ENCODE results near the gene TMEM51. TPM values are rescaled to one million over a fixed set of nuclear protein-coding genes. Genes with fewer than 3 reads are reported as not detected.
A peak's percentile ranks its signal among the peaks of the same experiment; 100 is the strongest.

Gene TMEM51
- total RNA-seq, 1 donor from 2014 or later = 2.4 TPM

DNA sequence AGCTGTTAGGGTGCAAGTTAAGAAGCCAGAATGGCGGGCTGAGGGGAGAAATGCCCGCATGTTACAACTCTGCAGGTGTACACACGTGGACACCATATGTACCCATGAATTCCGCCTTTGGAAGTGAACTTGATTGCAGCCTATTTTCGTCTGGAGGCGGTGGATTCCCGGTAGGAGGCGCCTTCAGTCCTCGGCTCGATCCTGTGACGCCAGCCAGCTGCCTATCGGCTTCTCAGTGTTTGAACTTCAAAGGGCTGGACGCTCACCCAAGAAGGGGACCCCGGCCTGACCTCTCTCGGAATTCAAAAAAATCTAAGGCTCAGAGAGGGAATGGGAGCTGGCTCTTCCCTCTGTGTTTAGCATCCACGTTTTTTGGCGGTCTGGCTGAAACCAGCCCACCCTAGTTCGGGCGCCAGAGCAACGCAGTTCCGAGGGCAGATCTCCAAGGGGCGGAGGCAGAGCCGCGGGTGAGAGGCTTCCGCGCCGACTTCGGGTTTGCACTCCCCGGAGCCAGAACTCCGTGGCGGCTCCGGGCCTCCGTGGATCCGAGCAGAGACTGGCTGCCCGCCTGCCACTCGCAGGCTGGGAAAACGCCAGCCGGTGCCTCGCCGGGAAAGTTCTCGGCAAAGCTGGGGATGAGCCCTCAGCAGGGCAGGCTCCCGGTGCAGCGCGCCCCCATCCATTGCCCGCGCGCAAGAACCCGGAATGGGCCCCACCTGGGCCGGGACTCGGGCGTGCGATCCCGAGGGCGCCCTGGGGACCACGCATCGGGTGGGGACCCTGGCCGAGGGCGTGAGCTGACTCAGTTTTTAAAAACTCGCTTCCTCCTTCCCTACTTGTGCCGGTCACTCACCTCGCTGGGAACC, 996 bp upstream of the TMEM51 start:
- peak; percentile 64 for ATAC-seq

DNA sequence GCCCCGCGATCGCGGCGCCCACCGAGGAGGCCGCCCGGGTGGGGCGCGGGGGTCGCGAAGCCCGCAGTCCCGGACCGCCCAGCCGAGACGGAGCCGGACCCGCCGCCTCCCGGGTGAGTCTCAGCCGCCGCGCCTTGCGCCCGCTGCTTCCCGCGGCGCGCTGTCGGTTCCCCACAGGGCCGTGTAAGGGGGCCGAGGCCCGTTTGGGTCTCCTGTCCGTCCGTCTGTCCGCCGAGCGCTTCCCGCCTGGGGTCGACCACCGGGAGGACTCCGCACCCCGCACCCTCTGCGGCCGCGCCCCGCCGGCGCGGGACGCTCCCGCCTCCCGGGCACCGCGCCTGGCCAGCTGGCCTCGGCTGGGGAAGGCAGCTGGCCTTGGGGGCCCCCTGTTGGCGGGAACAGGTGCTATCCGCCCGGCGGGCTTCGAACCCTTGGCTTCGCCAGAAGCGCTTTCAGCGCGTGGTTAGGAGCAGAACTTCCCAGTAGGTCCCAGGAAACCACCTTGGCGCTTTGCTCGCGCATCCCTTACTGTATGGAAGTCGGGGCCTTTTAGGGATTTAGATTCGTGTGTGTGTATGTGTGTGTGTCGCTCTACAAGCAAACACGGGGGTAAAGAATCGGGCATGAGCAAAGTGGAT, 414 bp downstream of the TMEM51 start:
- ATAC-seq = peak; percentile 72
- DNase-seq (ENCODE audit: low spot score) = peak; percentile 58

More for the DNA sequence above, 996 bp upstream of the TMEM51 start:
- DNase-seq (ENCODE audit: low spot score) = peak; percentile 64

DNA sequence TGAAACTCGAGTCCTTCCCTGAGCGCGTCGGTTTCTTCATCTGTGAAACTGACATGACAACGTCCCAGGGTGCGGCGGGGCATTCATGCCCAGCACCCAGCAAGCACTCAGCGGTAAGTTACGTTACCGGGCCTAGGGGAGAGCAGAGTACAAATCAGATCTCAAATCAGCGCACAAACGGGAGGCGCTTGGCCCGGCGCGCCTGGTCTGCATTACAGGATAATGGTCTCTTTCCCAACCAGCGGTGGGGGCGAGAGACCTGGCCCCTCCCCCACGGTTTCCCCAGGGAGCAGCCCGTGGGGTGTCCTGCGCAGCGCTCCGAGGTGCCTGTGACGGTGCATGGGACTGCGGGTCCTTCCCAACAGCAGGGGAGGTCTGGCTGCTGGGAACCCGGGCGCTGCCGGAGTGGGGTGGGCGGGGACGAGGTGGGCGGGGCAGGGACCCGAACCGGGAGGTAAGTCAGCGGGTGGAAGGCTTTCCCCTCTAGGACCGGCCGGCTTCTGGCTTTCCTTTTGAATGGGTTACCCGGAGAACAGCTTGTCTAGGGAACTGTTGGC, 1.0 kb downstream of the TMEM51 start:
- ATAC-seq = peak; percentile 16
- DNase-seq (ENCODE audit: low spot score) = no peak

DNA sequence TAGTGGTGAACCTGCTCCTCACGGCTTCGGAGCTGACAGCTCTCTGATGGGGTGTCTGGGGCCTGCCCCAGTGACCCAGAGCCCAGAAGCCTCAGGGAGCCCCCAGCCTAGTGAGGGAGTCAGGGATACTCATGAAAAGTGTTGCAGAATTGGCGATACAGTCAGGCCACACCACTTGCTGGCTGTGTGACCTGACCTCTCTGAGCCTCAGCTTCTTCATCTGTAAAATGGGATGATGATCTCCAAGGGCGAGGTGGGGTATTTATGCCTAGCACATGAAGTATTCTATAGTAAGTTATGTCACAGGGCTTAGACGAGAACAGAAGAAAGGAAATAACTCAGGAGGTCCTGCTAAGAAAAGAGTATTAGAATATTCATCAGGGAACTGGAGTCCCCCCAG, 1.6 kb downstream of the TMEM51 start:
- DNase-seq (ENCODE audit: low spot score) (no peak), ATAC-seq (no peak)

DNA sequence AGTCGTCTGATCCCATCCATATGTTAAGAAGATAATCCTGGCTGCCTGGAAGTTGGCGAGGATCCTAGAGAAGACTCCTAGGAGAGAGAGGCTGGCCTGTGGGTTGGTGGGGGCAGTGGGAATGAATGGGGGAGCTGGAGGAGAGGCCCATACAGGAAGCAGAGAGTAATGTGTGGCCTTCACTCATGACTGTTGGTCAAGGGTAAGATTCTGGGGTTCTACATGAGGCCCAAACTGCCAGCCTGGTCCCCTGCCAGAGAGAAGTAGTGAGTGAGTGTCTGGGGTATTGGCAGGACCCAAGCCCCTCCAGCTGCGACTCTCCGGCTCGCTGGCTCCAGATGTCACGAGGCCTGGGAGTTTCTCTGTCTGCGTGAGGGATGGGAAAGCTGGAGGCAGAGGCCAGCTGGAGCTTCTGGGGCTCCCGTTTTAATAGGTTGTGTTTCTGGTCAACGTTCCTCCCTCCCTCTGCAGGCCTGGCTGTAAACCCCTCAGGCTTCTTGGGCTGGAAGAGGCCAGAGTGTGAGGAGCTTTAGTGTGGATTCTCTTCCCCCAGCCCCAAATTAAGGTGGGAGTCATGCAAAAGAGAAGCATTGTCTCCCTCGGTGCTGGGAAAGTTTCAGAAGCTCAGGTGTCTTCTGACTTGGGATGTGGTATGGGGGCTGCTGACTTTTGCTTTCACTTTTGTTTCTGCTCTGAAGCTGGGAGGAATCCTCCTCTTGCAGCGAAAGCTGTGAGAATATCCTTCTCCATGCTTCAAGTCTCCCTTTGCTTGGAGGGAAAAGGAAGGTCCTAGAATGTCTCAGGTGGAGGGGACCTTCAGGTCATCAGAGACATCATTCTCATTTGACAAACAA, 2.6 kb downstream of the TMEM51 start:
- no peak for DNase-seq (ENCODE audit: low spot score)
- ATAC-seq = no peak

DNA sequence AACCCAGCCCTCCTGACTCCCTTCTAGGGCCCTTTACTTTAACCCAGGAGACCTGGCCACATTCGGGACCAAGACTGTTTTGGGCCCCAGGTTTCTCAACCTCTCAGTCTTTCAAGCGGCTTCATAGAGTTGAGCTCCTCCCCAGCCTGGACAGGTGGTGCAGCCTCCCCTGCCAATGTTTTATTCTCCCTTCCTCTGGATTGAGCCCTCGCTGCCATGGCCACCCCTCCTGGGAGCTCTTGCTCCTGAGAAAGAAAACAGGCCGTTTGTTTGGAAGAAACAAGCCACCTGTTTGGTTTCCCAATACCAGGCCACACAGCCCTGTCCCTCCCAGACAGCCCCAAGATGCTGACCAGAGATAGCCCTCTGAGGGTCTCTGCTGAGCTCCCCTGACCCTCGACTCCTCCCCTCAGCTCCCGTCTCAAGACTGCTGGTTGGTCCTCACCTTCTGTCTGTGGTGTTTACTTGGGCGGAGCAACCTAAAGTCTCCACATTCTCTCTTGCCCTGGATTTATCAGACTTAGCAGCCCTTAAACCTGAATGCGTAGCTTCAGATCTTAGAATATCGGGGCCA, 3.3 kb downstream of the TMEM51 start:
- no peak for DNase-seq (ENCODE audit: low spot score)
- no peak for ATAC-seq

DNA sequence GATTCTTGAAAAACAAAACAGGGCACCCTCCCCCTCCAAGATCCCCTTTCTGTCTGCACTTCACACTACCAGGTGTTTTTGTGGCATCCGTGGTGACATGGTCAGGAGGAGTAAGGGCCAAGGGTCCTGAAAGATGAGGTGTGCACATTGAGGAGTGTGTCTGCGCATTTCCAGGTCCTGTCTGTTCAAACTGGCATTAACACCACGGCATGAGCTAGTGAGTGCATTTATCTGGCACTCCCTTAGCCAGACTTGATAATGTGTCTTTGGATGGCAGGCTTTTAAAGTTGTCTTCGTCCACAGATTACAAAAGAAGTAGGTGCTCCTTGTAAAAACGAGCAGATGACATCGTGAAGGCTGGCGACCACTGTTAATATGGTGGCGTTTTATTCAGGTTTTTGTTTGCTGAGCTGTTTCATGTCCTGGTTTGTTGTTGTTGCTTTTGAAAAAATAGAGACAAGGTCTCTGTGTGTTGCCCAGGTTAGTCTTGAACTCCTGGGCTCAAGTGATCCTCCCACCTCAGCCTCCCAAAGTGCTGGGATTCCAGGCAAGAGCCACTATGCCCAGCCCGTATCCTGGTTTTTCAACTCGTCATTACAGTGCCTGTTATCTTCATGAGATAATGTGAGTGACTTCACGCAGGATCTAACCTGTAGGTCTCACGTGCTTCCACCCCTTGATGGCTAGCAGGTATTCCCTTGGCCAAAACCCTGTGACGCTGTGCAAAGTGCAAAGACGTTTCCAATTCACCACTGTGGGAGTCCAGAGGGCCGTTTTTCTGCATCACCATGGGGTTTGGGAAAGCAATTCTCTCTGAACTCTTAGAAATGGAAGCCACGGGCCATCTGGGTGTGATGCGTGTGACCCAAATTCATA, 4.2 kb downstream of the TMEM51 start:
- DNase-seq (ENCODE audit: low spot score) (no peak), ATAC-seq (no peak)

DNA sequence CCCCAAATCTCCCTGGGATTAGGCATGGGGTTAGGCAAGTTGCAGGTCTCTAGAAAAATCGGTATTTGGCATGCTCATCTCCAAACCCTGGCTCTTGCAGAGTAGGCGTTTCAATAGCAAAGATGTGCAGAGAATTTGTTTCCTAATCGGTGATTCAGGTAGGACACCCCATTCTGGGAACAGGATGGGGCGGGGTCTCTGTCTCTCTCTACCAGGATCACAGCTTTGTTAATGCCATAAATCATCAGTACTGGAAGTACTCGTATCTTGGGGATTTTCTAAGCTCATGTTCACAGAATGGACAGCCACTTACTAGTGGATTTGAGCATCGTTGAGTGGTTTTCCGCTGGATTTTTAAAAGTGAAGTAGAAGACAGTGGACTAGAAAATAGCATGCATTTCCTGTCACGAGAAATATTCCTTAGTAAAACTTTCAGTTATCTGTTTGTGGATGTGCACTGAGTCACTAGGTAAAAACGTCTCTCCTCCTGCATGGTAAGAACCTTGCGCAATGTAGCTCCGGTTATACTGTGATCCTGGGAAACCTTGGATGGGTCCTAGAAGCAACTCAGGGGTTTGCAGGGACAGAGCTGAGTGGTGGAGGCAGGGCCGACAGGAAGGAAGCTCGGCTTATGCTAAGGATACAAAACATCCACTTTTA, 5.1 kb downstream of the TMEM51 start:
- DNase-seq (ENCODE audit: low spot score) = no peak
- ATAC-seq = peak; percentile 19

DNA sequence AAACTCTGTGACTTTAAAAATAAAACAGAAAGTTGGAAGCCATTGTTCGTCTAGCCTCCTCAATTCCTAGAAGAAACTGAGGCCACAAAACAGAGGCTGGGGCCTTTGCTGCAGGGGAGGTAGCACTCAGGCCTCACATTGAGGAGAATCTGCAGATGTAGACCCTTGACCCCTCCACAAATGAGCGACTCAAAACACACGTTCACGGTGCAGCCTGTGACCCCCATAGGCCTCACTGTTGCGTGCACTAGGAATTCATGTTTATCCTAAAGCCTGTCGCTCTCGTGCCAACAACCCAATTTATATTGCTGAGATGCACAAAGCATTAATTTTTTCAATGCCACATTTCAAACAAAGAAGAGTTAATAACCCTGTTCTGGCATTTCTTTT, 5.6 kb downstream of the TMEM51 start:
- no peak for ATAC-seq
- no peak for DNase-seq (ENCODE audit: low spot score)

DNA sequence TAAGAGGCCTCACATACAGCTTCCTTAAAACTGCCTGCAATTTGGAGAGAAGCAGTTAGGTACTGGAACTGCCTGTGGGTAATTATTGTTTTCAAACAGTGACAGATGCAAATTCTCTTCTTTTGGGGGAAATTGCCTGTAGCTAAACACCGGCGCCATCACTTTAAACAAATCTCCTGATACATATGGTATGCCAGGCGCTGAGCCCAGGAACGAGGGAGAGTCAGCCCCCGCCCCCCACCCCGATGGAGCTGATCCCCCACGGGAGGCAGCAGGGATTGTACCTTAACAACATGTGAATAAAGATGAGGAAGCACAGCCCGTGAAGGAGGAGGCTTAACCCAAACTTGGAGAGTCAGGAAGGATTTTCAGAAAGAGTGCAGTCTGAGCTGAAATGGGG, 7.1 kb downstream of the TMEM51 start:
- ATAC-seq (no peak), DNase-seq (ENCODE audit: low spot score) (no peak)

DNA sequence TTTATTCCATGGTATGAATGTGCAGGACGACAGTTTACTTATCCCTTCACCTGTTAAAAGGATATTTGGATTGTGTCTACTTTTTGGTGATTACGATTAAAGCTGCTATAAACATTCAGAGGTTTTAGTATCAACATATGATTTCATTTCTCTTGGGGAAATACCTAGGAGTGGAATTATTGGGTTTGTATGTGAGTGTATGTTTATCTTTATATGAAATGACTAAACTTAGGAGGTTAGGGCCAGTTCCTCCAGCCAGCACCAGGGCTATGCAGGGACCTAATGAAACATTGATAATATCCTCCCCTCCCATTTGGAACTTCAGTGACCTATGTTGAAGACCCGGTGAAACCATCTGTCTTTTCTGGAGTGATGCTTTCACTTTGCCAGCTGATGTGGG, 13.8 kb downstream of the TMEM51 start:
- ATAC-seq (no peak), DNase-seq (ENCODE audit: low spot score) (no peak)

DNA sequence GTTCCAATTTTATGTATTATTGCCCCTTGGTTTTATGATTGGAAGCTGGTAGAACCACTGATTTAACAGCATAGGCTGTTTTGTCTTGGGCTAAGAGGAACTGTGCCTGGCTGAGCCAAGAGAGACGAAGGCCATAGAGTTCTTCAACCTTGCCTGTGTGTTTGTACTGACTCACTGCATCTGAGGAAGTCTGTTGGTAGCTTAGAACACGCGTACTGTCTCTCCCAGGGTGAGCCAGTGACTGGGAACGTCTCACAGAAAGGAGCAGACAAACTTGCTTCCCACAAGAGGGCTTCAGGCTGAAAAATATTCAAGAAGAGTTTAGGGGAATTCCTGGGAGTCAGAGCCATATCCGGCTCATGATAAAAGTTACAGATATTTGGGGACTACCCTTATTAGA, 14.9 kb downstream of the TMEM51 start:
- ATAC-seq (peak; percentile 40), DNase-seq (ENCODE audit: low spot score) (no peak)

DNA sequence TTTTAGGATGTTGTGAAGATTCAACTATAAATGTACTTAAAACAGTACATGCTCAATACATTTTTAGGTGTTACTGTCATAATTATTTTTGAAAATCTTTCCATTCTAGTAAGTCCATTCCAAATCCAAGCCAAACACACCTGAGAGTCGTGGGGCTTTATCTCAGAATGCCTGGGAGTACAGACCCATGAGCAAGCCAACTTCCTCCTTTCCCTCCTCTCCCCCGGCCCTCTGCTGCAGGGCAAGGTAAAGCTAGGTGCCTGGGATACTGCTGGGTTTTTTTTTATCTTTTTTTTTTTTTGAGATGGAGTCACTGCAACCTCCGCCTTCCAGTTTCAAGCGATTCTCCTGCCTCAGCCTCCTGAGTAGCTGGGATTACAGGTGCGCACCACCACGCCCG, 16.5 kb downstream of the TMEM51 start:
- ATAC-seq = no peak
- DNase-seq (ENCODE audit: low spot score) = no peak

DNA sequence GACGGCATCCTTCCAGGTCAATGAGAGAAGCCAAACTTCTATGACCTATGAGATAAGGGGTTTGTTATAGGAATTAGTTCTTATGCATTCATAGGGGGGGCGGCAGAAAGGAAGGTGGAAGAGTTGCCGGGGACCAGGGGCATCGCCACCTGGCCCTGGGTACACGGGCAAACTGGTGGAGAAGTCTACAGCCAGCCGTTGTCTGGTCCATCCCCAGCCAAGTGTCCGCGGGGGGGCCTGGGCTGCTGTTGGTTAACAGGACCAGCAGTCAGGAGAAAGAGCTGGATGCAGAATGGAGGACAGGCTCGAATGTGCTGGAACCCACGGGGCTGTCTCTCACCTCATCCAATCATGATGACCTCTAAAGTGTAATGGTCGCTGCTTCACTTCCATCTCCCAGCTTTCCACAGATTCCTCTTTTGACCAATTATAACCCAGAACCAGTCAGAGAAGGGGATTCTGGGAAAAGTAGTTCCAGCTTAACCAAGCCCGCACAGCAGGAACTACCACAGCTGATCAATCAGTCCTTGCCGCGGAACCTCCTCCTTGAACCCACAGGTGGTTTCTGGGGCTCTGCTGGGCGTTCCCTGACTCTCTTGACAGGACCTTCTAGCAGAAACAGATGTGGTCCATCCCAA, 17.8 kb downstream of the TMEM51 start:
- DNase-seq (ENCODE audit: low spot score) (no peak), ATAC-seq (no peak)

DNA sequence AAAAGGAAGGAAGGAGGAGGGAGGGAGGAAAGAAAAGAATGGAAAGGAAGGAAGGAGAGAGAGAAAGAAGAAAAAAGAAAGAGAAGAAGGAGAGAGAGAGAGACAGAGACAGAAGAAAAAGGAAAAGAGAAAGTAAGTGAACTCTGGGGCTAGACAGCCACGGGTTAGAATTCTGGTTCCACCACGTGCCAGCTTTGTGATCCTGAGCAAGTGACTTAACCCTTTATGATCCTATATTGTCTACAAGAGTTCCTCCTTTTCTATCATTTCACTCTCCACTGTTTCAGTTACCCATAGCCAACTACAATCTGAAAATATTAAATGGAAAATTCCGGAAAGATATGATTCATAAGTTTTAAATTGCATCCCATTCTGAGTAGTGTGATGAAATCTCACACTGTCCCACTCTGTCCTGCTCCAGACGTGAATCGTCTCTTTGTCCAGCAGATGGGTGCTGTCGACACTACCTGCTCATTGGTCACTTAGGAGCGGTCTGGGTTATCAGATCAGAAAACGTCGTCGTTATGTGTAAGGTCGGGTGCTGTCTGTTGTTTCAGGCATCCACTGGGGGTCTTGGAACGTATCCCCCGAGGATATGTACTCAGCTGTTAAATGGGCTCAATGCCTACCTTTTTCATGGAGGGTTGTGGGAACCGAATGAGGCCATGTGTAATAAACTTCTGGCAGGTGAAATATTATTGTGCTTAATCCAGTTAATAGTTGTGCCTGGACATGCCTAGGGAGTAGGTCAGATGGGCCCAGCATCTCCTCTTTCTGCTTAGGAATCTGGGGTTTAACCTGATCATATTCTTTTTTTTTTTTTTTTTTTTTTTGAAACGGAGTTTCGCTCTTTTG, 19.1 kb downstream of the TMEM51 start:
- DNase-seq (ENCODE audit: low spot score) (no peak), ATAC-seq (no peak)

DNA sequence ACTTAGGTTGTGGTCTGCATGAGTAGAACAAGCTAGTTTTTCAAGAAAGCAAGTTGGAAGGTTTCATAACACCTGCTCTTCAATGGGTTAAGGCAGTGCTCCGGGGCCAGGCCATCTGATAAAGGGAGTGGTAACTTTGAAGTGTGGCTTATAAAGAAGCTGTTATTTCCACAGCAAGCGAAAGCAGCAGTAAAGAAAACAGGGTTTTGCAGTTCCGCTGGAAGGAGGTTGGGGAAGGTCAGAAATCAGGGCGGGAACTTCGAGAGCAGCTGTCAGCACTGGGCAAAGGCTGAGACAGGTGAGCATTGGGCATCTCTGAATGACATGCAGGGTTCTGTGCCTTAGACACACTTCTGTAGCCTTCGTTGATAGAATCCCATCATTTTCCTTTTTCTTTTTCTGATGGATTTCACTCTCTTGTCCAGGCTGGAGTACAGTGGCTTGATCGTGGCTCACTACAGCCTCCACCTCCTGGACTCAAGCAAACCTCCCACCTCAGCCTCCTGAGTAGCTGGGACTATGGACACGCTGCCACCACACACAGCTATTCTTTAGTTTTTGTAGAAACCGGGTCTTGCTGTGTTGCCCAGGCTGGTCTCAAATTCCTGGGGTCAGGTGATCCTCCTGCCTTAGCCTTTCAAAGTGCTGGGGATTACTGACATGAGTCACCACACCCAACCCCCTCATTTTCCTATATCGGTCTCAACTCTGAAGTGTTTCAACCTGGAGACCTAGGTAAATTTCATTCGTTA, 20.5 kb downstream of the TMEM51 start:
- ATAC-seq (no peak), DNase-seq (ENCODE audit: low spot score) (no peak)

DNA sequence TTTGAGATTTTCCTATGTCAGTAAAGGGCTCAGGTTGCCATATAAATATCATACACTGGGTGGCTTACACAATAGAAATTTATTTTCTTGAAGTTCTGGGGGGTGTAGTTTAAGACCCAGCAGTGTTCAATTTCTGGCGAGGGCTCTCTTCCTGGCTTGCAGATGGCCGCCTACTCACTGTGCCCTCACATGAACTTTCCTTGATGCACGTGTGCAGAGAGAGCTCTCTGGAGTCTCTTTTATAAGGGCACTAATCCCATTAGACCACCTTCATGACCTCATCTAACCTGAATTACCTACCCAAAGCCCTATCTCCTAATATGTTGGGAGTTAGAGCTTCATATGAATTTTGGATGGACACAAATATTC, 21.1 kb downstream of the TMEM51 start:
- no peak for ATAC-seq
- no peak for DNase-seq (ENCODE audit: low spot score)
